GM12865 (cell line): Measurements from ENCODE around the gene PDE8B.

Experiments used
- DNase-seq: peaks from one replicate; pipeline ENCODE4 v3.0.0; 2010; ENCODE audit warnings: low read depth
- H3K4me3 ChIP-seq: 2 replicates; pipeline ENCODE4 v1.5.1; 2011; ENCODE audit warnings: mild to moderate bottlenecking, low read depth, low read length, control low read depth
- TF ChIP-seq, protein P1 (sequence below): IDR thresholded peaks from 2 replicates; pipeline ENCODE4 v1.5.1; 2011; ENCODE audit warnings: low read length, control low read depth, low read depth, inconsistent platforms; ENCODE audit not compliant: insufficient read depth; ENCODE audit errors: missing control alignments

Gene PDE8B

DNA sequence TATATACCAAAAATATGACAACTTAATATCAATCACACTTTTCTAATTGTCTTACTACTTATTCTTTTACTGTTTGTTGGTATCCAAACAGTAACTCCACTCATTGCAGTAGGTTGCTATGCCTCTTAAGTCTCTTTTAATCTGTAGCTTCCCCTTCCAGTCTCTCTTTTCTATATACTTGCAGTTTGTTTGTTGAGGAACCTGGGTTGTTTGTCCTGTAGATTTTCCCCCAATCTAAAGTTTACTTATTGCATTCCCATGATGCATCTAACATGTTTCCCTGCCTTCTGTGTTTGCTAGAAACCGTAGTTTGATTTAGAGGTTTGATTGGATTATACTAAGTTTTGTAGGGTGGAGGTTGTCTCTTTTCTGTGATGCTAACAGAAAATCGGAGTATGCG, 10.6 kb downstream of the PDE8B start:
- TF ChIP-seq, protein P1, sequence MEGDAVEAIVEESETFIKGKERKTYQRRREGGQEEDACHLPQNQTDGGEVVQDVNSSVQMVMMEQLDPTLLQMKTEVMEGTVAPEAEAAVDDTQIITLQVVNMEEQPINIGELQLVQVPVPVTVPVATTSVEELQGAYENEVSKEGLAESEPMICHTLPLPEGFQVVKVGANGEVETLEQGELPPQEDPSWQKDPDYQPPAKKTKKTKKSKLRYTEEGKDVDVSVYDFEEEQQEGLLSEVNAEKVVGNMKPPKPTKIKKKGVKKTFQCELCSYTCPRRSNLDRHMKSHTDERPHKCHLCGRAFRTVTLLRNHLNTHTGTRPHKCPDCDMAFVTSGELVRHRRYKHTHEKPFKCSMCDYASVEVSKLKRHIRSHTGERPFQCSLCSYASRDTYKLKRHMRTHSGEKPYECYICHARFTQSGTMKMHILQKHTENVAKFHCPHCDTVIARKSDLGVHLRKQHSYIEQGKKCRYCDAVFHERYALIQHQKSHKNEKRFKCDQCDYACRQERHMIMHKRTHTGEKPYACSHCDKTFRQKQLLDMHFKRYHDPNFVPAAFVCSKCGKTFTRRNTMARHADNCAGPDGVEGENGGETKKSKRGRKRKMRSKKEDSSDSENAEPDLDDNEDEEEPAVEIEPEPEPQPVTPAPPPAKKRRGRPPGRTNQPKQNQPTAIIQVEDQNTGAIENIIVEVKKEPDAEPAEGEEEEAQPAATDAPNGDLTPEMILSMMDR: no peak
- no peak for DNase-seq
- H3K4me3 ChIP-seq: no peak overlapping the region

DNA sequence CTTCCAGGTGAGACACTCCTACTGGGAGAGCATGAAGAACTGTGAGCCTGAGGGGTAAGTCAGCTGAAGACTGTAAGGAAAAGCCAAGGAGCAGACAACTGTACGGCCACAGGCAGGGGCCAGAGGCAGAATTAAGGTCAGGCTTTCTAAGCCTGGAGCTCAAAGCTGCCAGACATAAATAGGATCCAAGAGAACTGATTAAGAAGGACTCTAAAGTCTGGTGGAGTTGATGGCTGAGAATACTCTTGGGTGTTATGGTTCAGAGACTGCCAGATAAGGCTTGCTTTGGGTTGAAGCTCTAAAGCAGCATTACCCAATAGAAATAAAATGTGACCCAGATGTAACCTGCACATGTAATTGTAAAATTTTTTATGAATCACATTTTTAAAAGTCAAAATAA, 12.2 kb downstream of the PDE8B start:
- TF ChIP-seq, protein P1: no peak
- no peak overlapping the region for H3K4me3 ChIP-seq
- no peak for DNase-seq

DNA sequence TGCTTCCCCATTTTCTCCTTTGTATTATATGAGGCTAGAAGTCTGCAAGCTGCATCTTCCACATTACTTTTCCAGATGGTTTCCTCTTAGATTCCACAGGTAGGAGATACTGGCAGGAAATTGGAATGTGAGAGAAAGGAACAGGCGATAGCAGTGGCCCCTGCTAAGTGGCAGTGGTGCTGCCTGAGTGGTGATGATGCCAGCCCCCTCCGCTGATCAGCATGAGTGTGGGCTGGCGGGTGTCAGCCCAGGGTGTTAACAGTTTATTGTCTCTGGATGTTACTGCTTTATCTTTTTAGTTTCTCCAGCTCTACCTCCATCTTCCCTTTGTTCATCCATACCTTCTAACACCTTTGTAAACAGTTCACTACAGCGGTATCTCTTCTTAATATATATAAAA, 13.2 kb downstream of the PDE8B start:
- TF ChIP-seq, protein P1: no peak
- DNase-seq: no peak
- no peak overlapping the region for H3K4me3 ChIP-seq

DNA sequence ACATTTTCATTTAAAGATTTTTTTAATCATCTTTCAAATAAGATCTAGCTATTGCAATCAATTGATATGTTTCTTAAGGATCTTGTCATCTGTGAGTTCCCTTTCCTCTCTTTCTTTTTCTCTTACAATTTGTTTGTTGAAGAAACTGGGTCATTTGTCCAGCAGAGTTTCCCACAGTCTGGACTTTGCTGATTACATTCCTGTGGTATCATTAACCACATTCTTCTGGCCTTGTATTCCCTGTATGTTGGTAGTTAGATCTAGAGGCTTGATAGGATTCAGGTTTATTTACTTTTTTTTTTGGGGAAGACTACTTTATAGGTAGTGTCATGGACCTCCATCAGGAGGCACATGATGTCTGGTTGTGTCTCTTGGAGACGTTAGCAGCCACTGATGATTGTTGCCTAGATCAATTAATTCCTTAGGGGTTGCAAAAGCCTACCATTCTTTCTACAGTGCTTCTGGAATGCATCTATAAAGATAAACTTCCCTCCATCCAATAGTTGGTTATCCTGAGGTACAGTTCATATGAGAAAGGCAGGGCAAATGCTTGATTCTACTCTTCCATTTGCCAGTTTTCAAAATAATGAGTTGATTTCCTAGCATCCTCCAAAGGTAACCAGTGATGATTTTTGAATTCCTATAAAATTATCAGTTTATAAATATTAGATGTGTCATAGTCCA, 14.3 kb downstream of the PDE8B start:
- TF ChIP-seq, protein P1: no peak
- no peak overlapping the region for H3K4me3 ChIP-seq
- no peak for DNase-seq

DNA sequence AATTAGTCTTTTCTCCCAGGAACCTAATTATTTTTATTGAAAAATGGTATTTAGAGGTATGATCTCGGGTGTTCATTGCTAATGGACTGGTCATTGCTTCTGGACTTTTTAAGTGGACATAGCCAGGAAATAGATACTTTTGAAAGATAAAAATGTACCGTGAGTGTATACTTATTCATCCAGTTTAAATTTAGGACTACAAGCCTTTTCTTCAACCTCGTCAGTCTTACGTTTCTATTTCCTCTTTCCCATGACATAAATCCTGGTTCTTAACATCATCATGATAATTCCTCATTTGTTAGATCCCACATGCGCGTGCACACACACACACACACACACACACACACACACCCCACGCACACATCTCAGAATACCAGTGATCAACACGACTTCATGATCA, 15.1 kb downstream of the PDE8B start:
- H3K4me3 ChIP-seq: no peak overlapping the region
- TF ChIP-seq, protein P1: no peak

DNA sequence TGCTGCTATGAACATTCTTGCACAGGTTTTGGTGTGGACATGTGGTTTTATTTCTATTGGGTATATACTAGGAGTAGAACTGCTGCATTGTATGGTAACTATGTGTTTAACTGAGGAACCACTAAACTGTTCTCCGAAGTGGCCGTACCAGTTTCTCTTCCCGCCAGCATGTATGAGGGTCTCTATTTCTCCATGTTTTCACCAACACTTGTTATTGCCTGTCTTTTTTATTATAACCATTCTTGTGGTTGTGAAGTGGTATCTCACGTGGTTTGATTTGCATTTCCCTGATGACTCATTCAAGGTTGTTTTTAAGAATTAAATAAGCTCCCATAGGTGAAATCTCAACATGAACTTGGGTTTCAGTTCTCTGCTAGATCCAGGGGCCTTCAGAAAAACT, 19.4 kb downstream of the PDE8B start:
- TF ChIP-seq, protein P1: no peak
- no peak for DNase-seq
- H3K4me3 ChIP-seq: no peak overlapping the region

More for the DNA sequence above, 15.1 kb downstream of the PDE8B start:
- no peak for DNase-seq
